ENCODE data around the gene BMP2.

BMP2 gene

DNA sequence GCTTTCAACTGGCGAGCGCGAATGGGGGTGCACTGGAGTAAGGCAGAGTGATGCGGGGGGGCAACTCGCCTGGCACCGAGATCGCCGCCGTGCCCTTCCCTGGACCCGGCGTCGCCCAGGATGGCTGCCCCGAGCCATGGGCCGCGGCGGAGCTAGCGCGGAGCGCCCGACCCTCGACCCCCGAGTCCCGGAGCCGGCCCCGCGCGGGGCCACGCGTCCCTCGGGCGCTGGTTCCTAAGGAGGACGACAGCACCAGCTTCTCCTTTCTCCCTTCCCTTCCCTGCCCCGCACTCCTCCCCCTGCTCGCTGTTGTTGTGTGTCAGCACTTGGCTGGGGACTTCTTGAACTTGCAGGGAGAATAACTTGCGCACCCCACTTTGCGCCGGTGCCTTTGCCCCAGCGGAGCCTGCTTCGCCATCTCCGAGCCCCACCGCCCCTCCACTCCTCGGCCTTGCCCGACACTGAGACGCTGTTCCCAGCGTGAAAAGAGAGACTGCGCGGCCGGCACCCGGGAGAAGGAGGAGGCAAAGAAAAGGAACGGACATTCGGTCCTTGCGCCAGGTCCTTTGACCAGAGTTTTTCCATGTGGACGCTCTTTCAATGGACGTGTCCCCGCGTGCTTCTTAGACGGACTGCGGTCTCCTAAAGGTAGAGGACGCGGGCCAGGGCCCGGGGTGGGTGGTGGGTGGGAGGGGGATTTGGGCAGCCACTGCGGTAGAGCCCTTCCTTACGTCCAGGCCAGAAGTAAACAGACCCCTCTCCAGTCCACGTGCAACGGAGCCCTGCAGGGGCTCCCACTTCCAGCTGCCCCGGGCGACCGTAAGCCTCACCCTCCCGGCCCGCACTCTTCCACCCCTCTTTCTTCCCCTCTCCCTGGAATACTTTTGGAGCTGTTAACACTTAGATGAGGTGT lies 998 bp downstream of the BMP2 start:
- H3K36me3 Mint-ChIP-seq (ENCODE audit: low read depth), result peaks cover 4% of the 10 kb centered on the region
- no peak overlapping the region for H3K27ac Mint-ChIP-seq
- TF ChIP-seq CTCF (IDR thresholded peaks at IDR 0.05; ENCODE audit: unreplicated experiment in 3 of 3), result no peak
- peaks cover 41% of the 10 kb centered on the region for H3K27me3 Mint-ChIP-seq (ENCODE audit: low read depth)
- H3K9me3 Mint-ChIP-seq, result no peaks in the 10 kb centered on the region
- peak overlapping the region; percentile 88 to 97 (median 89) for H3K4me3 Mint-ChIP-seq
- H3K4me1 Mint-ChIP-seq, result peaks cover 28% of the 10 kb centered on the region

DNA sequence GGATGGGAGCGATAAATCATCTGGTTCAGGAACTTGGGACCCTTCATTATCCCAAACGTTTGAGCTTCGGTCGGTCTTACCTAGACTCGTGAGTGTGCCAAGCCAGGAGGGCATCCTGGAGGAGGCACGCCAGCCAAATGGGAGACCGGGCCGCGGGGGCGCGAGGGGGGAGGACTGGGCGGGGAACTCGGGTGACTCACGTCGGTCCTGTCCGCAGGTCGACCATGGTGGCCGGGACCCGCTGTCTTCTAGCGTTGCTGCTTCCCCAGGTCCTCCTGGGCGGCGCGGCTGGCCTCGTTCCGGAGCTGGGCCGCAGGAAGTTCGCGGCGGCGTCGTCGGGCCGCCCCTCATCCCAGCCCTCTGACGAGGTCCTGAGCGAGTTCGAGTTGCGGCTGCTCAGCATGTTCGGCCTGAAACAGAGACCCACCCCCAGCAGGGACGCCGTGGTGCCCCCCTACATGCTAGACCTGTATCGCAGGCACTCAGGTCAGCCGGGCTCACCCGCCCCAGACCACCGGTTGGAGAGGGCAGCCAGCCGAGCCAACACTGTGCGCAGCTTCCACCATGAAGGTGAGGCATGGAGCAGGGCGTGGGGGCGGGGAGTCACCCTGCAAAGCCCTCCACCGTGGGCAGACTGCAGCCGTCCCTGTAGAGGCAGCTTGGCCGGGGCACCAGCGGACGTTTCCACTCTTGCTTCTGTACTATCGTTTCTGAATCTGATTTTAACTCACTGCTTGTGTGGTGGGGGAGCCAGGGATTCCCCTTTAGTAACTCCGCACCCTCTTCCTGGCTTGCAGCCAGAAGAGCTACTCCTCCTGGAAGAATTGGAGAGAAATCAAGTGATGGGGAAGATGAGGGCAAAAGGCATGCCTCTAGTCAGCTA lies 2.7 kb downstream of the BMP2 start:
- Mint-ChIP-seq H3K36me3 (ENCODE audit: low read depth) (peaks cover 5% of the 10 kb centered on the region), H3K4me3 (peak overlapping the region; percentile 88 to 97 (median 89)), H3K27ac (peak overlapping the region; percentile 75 to 81 (median 79)), H3K9me3 (no peaks in the 10 kb centered on the region), H3K4me1 (peaks cover 27% of the 10 kb centered on the region), H3K27me3 (ENCODE audit: low read depth) (peaks cover 44% of the 10 kb centered on the region)
- no peak for TF ChIP-seq CTCF (IDR thresholded peaks at IDR 0.05; ENCODE audit: unreplicated experiment in 3 of 3)

GRCh38 chr20:6770786-6771100 lies 3.3 kb downstream of the BMP2 start:
- Mint-ChIP-seq H3K4me1 (peaks cover 21% of the 10 kb centered on the region), H3K27me3 (ENCODE audit: low read depth) (peaks cover 42% of the 10 kb centered on the region), H3K36me3 (ENCODE audit: low read depth) (peaks cover 11% of the 10 kb centered on the region)

DNA sequence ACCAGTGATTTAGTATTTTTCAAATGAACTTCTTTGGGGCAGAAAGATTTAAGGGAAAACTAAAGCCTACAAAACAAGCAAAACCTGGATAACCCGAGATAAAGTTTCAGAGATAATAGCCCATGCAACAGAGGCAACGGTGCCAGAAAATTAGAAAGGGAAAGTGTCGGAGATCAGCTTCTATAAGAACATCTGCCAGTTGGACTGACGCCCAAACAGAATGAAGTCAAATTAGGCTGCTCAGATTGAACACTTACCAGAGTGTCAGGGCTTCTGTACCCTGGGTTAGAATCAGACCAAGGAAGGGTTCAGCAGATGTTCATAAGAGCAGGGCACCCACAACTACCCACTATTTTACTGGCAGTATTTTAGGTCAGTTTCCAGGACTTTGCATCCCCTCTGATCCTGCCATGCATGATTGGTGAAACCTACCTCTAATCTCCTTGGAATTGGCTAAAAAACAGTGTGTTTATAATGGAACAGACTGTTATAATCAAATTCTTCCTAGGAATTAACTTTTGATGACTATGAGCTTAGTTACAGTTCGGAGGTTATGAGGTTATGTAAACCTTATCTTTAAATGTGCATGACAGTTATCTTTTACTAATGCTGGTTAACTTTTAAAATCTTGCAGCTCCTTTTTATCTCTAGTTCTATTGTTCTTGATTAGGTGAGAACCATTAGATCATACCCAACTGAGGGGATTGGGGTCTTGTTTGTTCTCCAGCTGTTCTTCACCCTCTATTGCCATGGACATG lies 13.1 kb downstream of the BMP2 start:
- Mint-ChIP-seq H3K27me3 (ENCODE audit: low read depth) (peaks cover 8% of the 10 kb centered on the region), H3K4me3 (no peak overlapping the region), H3K27ac (no peak overlapping the region), H3K36me3 (ENCODE audit: low read depth) (peaks cover 26% of the 10 kb centered on the region), H3K4me1 (peaks cover 23% of the 10 kb centered on the region), H3K9me3 (no peaks in the 10 kb centered on the region)
- no peak for TF ChIP-seq CTCF (IDR thresholded peaks at IDR 0.05; ENCODE audit: unreplicated experiment in 3 of 3)

More at GRCh38 chr20:6770786-6771100, 3.3 kb downstream of the BMP2 start:
- H3K4me3 Mint-ChIP-seq, result peak overlapping the region; percentile 88 to 97 (median 89)
- H3K27ac Mint-ChIP-seq, result peak overlapping the region; percentile 48 to 81 (median 50)
- no peak for TF ChIP-seq CTCF (IDR thresholded peaks at IDR 0.05; ENCODE audit: unreplicated experiment in 3 of 3)
- no peaks in the 10 kb centered on the region for H3K9me3 Mint-ChIP-seq

DNA sequence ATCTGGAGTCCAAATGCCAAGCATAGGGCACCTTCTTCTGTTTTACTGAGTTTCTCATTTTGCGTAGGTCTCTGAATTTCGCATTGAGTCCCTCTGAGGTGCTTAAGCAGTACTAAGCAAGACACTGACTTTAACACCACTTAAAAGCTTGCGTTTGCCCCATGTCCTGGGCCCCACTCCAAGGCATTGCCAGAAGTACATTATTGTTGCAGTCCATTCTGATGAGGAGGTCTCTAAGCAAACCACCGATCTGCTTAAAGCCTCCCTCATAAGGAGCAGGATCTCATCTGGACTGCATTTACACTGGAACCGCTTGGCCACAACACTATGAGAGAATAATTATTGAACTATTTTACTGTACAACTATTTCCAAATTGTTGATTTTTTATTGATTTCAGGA lies 16.3 kb downstream of the BMP2 start:
- Mint-ChIP-seq H3K36me3 (ENCODE audit: low read depth) (peaks cover 10% of the 10 kb centered on the region), H3K9me3 (no peaks in the 10 kb centered on the region), H3K4me1 (peaks cover 23% of the 10 kb centered on the region), H3K27ac (peak overlapping the region in 2 of 3 experiments; percentile 3 to 73), H3K27me3 (ENCODE audit: low read depth) (peaks cover under 1% of the 10 kb centered on the region), H3K4me3 (no peak overlapping the region)
- TF ChIP-seq CTCF (IDR thresholded peaks at IDR 0.05; ENCODE audit: unreplicated experiment in 3 of 3), result no peak

All from nephron (organoid).